H1 (cell line): ENCODE data around the gene HSF5.

ENCODE experiments used
- EGR1 ChIP-seq: IDR thresholded peaks from 2 replicates; pipeline ENCODE4 v1.6.1; 2011; ENCODE audit warnings: low read depth, low read length, borderline replicate concordance
- EP300 ChIP-seq, 2 experiments: IDR thresholded peaks; 1 replicate in 1 of 2; 2 replicates in 1 of 2; pipeline ENCODE4 v1.6.1; 2011 to 2012; ENCODE audit warnings: low read depth in 2 of 2, low read length in 2 of 2, mild to moderate bottlenecking in 2 of 2, borderline replicate concordance in 1 of 2, inconsistent platforms in 1 of 2, moderate library complexity in 1 of 2
- GTF2F1 ChIP-seq: IDR thresholded peaks from 2 replicates; pipeline ENCODE4 v1.6.1; 2012; ENCODE audit warnings: low read depth, low read length, improper control_type of control experiment, borderline replicate concordance
- JUN ChIP-seq: IDR thresholded peaks from 2 replicates; pipeline ENCODE4 v1.6.1; 2011; ENCODE audit warnings: low read depth, mild to moderate bottlenecking, improper control_type of control experiment, low read length
- POLR2A ChIP-seq, 2 experiments: IDR thresholded peaks; 1 replicate in 1 of 2; 2 replicates in 1 of 2; pipeline ENCODE4 v1.6.1; 2011; ENCODE audit warnings: low read depth in 2 of 2, low read length in 2 of 2, mild to moderate bottlenecking in 2 of 2; ENCODE audit errors: control extremely low read depth in 1 of 2
- RAD21 ChIP-seq, 2 experiments: IDR thresholded peaks in 1 of 2; conservative IDR thresholded peaks in 1 of 2; 2 replicates each; pipeline ENCODE4 v1.6.1; 2011; ENCODE audit warnings: low read depth in 2 of 2, low read length in 2 of 2, improper control_type of control experiment in 1 of 2, inconsistent platforms in 1 of 2, mild to moderate bottlenecking in 1 of 2, moderate library complexity in 1 of 2
- RXRA ChIP-seq: IDR thresholded peaks from 2 replicates; pipeline ENCODE4 v1.6.1; 2011; ENCODE audit warnings: low read depth, mild to moderate bottlenecking, low read length, moderate library complexity; ENCODE audit not compliant: insufficient read depth
- SP1 ChIP-seq: IDR thresholded peaks from 2 replicates; pipeline ENCODE4 v1.6.1; 2011; ENCODE audit warnings: low read depth, low read length
- TAF1 ChIP-seq: IDR thresholded peaks from 2 replicates; pipeline ENCODE4 v1.6.1; 2011; ENCODE audit warnings: mild to moderate bottlenecking, low read depth, low read length
- TCF12 ChIP-seq: IDR thresholded peaks from 2 replicates; pipeline ENCODE4 v1.6.1; 2011; ENCODE audit warnings: low read depth, mild to moderate bottlenecking, low read length
- TEAD4 ChIP-seq: IDR thresholded peaks from 2 replicates; pipeline ENCODE4 v1.6.1; 2012; ENCODE audit warnings: low read depth, low read length, inconsistent platforms, mixed read lengths

DNA sequence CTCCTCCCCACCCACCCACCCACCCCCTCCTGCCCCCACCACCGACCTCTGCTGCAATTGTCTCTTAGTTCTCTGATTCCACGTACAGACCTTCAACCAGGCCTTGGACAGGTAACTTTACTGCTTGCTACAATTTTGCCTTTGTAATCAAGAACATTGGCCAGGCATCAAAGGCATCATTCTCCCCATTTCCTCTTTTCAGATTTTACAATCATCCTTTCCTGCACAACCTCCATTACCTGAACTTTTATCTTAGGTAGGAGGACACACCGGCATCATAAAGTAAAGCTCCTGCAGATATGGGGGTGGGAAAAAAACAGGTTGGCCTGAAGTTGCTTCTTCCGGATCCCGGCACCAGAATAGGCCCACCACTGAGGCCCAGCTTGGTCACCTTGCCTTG is 110.5 kb downstream of the HSF5 start:
- no peak for TF ChIP-seq RXRA
- no peak for TF ChIP-seq EP300 (IDR thresholded peaks at IDR 0.05; ENCODE audit: borderline replicate concordance in 1 of 2, low read depth in 2 of 2, low read length in 2 of 2)
- TF ChIP-seq TEAD4: no peak
- TF ChIP-seq GTF2F1: no peak
- TF ChIP-seq TCF12: no peak
- TF ChIP-seq JUN: no peak
- no peak for TF ChIP-seq POLR2A (IDR thresholded peaks at IDR 0.05; ENCODE audit: control extremely low read depth in 1 of 2, low read depth in 2 of 2, low read length in 2 of 2)
- no peak for TF ChIP-seq SP1
- no peak for TF ChIP-seq TAF1
- no peak for TF ChIP-seq RAD21 (IDR thresholded peaks at IDR 0.05 in 1 of 2, conservative IDR thresholded peaks at IDR 0.05 in 1 of 2; ENCODE audit: low read depth in 2 of 2, low read length in 2 of 2)
- TF ChIP-seq EGR1: no peak
